Measurements from ENCODE around the gene MAGEA4.

Gene MAGEA4

GRCh38 chrX:151879856-151880255 lies 32.8 kb upstream of the MAGEA4 start:
- DNase-seq (ENCODE audit: low read depth) = no peak
- TF ChIP-seq CTCF (conservative IDR thresholded peaks at IDR 0.05; ENCODE audit: control insufficient read depth, insufficient read depth, low read depth, low read length) = no peak
- H3K4me3 ChIP-seq (ENCODE audit: control insufficient read depth, low read depth, low read length) = no peak overlapping the region

- H3K4me3 ChIP-seq (ENCODE audit: control insufficient read depth, low read depth, low read length) = no peak overlapping the region
- no peak for DNase-seq (ENCODE audit: low read depth)
- TF ChIP-seq CTCF (conservative IDR thresholded peaks at IDR 0.05; ENCODE audit: control insufficient read depth, insufficient read depth, low read depth, low read length) = no peak
Observed at GRCh38 chrX:151880895-151881294, 31.8 kb upstream of the MAGEA4 start.

- no peak for DNase-seq (ENCODE audit: low read depth)
- TF ChIP-seq CTCF (conservative IDR thresholded peaks at IDR 0.05; ENCODE audit: control insufficient read depth, insufficient read depth, low read depth, low read length) = no peak
- H3K4me3 ChIP-seq (ENCODE audit: control insufficient read depth, low read depth, low read length) = no peak overlapping the region
Observed at GRCh38 chrX:151889421-151889820, 23.3 kb upstream of the MAGEA4 start.

- no peak overlapping the region for H3K4me3 ChIP-seq (ENCODE audit: control insufficient read depth, low read depth, low read length)
- TF ChIP-seq CTCF (conservative IDR thresholded peaks at IDR 0.05; ENCODE audit: control insufficient read depth, insufficient read depth, low read depth, low read length) = no peak
- peak; percentile 80 for DNase-seq (ENCODE audit: low read depth)
Observed at GRCh38 chrX:151896734-151897474, 15.8 kb upstream of the MAGEA4 start.

GRCh38 chrX:151899622-151900021 lies 13.1 kb upstream of the MAGEA4 start:
- no peak for TF ChIP-seq CTCF (conservative IDR thresholded peaks at IDR 0.05; ENCODE audit: control insufficient read depth, insufficient read depth, low read depth, low read length)
- H3K4me3 ChIP-seq (ENCODE audit: control insufficient read depth, low read depth, low read length) = no peak overlapping the region
- DNase-seq (ENCODE audit: low read depth) = peak; percentile 48

- peak; percentile 55 for DNase-seq (ENCODE audit: low read depth)
- TF ChIP-seq CTCF (conservative IDR thresholded peaks at IDR 0.05; ENCODE audit: control insufficient read depth, insufficient read depth, low read depth, low read length) = no peak
- H3K4me3 ChIP-seq (ENCODE audit: control insufficient read depth, low read depth, low read length) = no peak overlapping the region
Observed at GRCh38 chrX:151901826-151902225, 10.9 kb upstream of the MAGEA4 start.
